ENCODE results near the gene TRIM32. TPM values are rescaled to one million over a fixed set of nuclear protein-coding genes. Genes with fewer than 3 reads are reported as not detected.
A peak's percentile ranks its signal among the peaks of the same experiment; 100 is the strongest.

TRIM32 gene, protein sequence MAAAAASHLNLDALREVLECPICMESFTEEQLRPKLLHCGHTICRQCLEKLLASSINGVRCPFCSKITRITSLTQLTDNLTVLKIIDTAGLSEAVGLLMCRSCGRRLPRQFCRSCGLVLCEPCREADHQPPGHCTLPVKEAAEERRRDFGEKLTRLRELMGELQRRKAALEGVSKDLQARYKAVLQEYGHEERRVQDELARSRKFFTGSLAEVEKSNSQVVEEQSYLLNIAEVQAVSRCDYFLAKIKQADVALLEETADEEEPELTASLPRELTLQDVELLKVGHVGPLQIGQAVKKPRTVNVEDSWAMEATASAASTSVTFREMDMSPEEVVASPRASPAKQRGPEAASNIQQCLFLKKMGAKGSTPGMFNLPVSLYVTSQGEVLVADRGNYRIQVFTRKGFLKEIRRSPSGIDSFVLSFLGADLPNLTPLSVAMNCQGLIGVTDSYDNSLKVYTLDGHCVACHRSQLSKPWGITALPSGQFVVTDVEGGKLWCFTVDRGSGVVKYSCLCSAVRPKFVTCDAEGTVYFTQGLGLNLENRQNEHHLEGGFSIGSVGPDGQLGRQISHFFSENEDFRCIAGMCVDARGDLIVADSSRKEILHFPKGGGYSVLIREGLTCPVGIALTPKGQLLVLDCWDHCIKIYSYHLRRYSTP
- total RNA-seq (10 to 100 TPM; 14.4 to 40.1 (median 25.7) TPM), polyA plus RNA-seq (10 to 100 TPM in 1 of 3 donors, 1 to 10 TPM in 2; 3.5 to 14.6 (median 3.8) TPM)
- long read RNA-seq, donor 1, partial matches to known transcripts: 0 of 3 reads
- long read RNA-seq, donor 1, other reads (novel, unspliced or antisense): 0 of 3 reads
- long read RNA-seq, donor 2, partial matches to known transcripts: 0 of 2 reads
- long read RNA-seq, donor 2, other reads (novel, unspliced or antisense): 0 of 2 reads
- long read RNA-seq, donor 3, partial matches to known transcripts: 0 of 2 reads
- long read RNA-seq, donor 3, other reads (novel, unspliced or antisense): 0 of 2 reads
- long read RNA-seq, donor 4, transcript TRIM32-203 (2 exons, 3,717 nt): major isoform, 6 of 11 reads
- long read RNA-seq, donor 4, partial matches to known transcripts: 0 of 11 reads
- long read RNA-seq, donor 4, other reads (novel, unspliced or antisense): 1 of 11 reads
- long read RNA-seq, donor 5, transcript TRIM32-201 (2 exons, 3,688 nt): major isoform, 29 of 60 reads
- long read RNA-seq, donor 5, transcript TRIM32-203 (2 exons, 3,717 nt): minor isoform, 23 of 60 reads
- long read RNA-seq, donor 5, partial matches to known transcripts: 5 of 60 reads
- long read RNA-seq, donor 5, other reads (novel, unspliced or antisense): 3 of 60 reads
- long read RNA-seq, donor 6, partial matches to known transcripts: 0 of 4 reads
- long read RNA-seq, donor 6, other reads (novel, unspliced or antisense): 1 of 4 reads
- long read RNA-seq, donor 7, partial matches to known transcripts: 0 of 2 reads
- long read RNA-seq, donor 7, other reads (novel, unspliced or antisense): 0 of 2 reads
- long read RNA-seq, donor 8, partial matches to known transcripts: 0 of 7 reads
- long read RNA-seq, donor 8, other reads (novel, unspliced or antisense): 0 of 7 reads
- long read RNA-seq, donor 9, partial matches to known transcripts: 0 of 5 reads
- long read RNA-seq, donor 9, other reads (novel, unspliced or antisense): 0 of 5 reads
- long read RNA-seq, donor 10, partial matches to known transcripts: 0 of 1 reads
- long read RNA-seq, donor 10, other reads (novel, unspliced or antisense): 0 of 1 reads

DNA sequence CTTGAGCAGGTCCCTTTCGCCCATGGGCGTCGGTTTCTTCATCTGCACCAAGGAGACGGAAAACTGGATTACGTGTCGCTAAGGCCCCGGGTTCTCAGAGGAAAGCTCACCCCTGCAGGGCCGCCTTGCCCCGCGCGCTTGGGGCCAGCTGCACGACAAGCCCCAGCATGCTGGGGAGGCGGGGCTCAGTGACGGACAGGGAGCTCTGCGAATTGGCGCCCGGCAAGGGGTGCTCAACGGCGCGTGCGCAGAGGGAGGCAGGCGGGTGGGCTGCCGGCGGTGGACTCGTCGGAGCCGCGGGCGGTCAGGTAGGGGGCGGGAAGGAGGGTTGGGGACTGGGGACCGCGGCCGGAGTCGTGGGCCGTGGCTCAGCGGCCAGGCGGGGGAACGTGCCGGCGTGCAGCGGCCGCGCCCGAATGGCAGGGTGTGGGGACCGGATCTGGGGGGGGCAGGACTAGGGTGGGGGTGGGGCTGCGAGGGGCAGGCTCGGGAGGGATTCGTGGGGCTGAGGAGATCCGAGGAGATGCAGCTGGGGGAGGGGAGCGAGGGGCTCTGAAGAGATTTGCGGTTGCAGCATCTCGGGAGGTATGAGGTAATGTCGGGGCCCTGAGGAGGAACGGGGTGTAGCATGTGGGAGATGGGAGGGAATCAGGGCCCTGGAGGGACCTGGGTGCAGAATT lies at the start of gene TRIM32:
TSS of gene TRIM32 (plus strand) at position 232 of the 680 bp plus-strand sequence. CDS start 10,438 bp downstream, outside the sequence.
- peak in 1 of 2 donors; percentile 43 for TF ChIP-seq POLR2A (IDR thresholded peaks at IDR 0.05)
- TF ChIP-seq, protein P1, sequence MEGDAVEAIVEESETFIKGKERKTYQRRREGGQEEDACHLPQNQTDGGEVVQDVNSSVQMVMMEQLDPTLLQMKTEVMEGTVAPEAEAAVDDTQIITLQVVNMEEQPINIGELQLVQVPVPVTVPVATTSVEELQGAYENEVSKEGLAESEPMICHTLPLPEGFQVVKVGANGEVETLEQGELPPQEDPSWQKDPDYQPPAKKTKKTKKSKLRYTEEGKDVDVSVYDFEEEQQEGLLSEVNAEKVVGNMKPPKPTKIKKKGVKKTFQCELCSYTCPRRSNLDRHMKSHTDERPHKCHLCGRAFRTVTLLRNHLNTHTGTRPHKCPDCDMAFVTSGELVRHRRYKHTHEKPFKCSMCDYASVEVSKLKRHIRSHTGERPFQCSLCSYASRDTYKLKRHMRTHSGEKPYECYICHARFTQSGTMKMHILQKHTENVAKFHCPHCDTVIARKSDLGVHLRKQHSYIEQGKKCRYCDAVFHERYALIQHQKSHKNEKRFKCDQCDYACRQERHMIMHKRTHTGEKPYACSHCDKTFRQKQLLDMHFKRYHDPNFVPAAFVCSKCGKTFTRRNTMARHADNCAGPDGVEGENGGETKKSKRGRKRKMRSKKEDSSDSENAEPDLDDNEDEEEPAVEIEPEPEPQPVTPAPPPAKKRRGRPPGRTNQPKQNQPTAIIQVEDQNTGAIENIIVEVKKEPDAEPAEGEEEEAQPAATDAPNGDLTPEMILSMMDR (IDR thresholded peaks at IDR 0.05): no peak
- intact Hi-C loops (cut with DNase I): no loop called here
- Histone ChIP-seq H3K4me3 (peak within 1 kb of the TSS; percentile 49 to 85 (median 64)), H3K4me1 (replicated peaks in 1 of 2) (peaks cover 29 to 53% of the 10 kb centered on the region in 2 donors), H3K36me3 (replicated peaks in 1 of 2) (no peaks in the 10 kb centered on the region), H3K27ac (peak within 1 kb of the TSS in 4 of 5 donors; percentile 51 to 89 (median 76)), H3K27me3 (no peaks in the 10 kb centered on the region), H3K9me3 (replicated peaks in 1 of 3) (no peaks in the 10 kb centered on the region)
- peak; percentile 90 to 96 (median 94) for DNase-seq
- 0 to 3% (median 0%) methylated on average over 7 to 54 of the region's 54 CpGs for WGBS, 4 donors

DNA sequence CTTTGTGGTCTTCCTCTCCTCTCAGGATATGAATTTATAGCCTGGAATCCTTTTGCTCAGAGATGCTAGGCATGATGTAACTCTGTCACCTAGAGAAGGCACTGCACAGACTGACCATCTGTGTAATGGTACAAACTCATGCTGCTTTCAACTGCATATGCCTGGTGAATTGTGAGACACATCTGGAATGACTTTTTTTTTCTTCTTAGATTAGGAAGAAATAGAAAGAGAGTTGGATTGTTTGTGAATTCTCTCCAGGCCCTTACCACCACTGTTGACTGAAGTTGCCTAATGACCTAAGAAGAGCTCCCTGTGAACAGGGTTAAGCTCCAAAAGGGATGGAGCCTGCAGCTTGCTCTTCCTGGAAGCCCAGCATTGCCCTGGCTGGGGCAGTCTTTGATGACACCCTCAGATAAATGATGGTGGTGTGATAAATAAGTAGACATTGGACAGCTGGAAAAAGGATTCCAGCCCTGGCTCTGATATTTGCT lies 47.8 kb upstream of the TRIM32 start:
- TF ChIP-seq, protein P1 (IDR thresholded peaks at IDR 0.05): no peak
- TF ChIP-seq POLR2A (IDR thresholded peaks at IDR 0.05): no peak
- Histone ChIP-seq H3K4me1 (replicated peaks in 1 of 2) (peaks cover 0 to 1% of the 10 kb centered on the region in 2 donors), H3K27ac (no peak overlapping the region), H3K4me3 (no peak overlapping the region), H3K9me3 (replicated peaks in 1 of 3) (no peaks in the 10 kb centered on the region), H3K36me3 (replicated peaks in 1 of 2) (no peaks in the 10 kb centered on the region), H3K27me3 (no peaks in the 10 kb centered on the region)
- intact Hi-C loops (cut with DNase I): no loop called here
- no peak for DNase-seq

DNA sequence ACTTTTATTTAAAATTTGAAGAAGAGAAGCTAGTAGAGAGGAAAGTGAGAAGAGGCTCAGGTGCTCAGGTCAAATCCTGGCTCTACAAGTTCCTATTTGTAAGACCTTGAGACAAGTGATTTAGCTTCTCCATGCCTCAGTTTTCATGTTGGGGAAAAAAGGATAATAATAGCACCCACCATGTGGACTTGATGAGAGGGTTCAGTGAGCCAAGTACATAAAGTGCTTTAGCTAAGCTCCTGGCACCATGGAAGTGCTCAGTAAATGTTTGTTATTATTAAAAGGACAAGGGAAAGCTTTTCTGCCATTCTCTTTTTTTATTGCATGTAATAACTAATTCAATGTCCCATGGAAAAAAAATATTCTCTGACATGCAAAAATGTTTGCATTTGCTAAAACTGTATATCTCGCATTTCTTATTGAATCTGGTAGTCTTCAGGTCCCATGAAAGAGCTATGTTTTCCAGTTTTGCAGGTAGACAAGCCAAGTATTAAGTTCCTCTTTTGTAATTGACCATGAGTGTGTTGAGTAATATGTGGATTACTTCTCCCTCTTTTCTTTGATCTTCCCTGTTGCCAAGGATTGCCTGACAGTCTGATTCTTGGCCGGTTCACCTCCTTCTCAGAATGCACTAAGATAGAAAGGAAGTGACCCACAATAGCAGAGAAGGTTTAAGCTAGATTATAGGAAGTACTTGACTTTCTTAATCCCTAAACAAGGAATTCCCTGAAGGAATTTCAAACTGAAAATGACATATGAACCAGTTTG lies 45.6 kb upstream of the TRIM32 start:
- Histone ChIP-seq H3K27ac (no peak overlapping the region), H3K4me1 (replicated peaks in 1 of 2) (peaks cover 0 to 9% of the 10 kb centered on the region in 2 donors), H3K36me3 (replicated peaks in 1 of 2) (no peaks in the 10 kb centered on the region), H3K4me3 (no peak overlapping the region), H3K27me3 (no peaks in the 10 kb centered on the region), H3K9me3 (replicated peaks in 1 of 3) (no peaks in the 10 kb centered on the region)
- no peak for DNase-seq
- TF ChIP-seq, protein P1 (IDR thresholded peaks at IDR 0.05): no peak
- no peak for TF ChIP-seq POLR2A (IDR thresholded peaks at IDR 0.05)
- intact Hi-C loops (cut with DNase I): no loop called here
- 52 to 64% (median 61%) methylated on average over 2 of the region's 2 CpGs for WGBS, 4 donors

All from adrenal gland (tissue), 19 donors.